Upper lobe of left lung (tissue), 6 donors: ENCODE data around the gene TMEM176B. TPM values are rescaled to one million over a fixed set of nuclear protein-coding genes. Genes with fewer than 3 reads are reported as not detected.
"Not testable (repeated sequence)": the region's sequence is repeated elsewhere in the genome, so short reads cannot be mapped to it uniquely, and the experiment has no call there.

Experiments
- ATAC-seq, 2 donors: fragments of 200-7000 bp; cut with Tn5 transposase; one replicate each; pipeline ENCODE4 v1.9.1; 2022; ENCODE audit warnings: mild to moderate bottlenecking in 2 of 2, moderate library complexity in 2 of 2; ENCODE audit not compliant: low FRiP score in 2 of 2
- DNase-seq, 2 donors: peaks; one replicate each; pipeline ENCODE4 v3.0.0-alpha.2; 2019 to 2020
- H3K27ac ChIP-seq, 4 donors: fragments of 200-600 bp; sonication (generic); one replicate each; pipeline ENCODE4 v1.5.1; 2016 to 2019
- H3K27me3 ChIP-seq, 4 donors: fragments of 200-600 bp; sonication (generic); one replicate each; pipeline ENCODE4 v1.5.1; 2017 to 2019
- H3K36me3 ChIP-seq, 4 donors: fragments of 200-600 bp; sonication (generic); one replicate each; pipeline ENCODE4 v1.5.1; 2016 to 2019
- H3K4me1 ChIP-seq, 4 donors: fragments of 200-600 bp; sonication (generic); one replicate each; pipeline ENCODE4 v1.5.1; 2018 to 2019
- H3K4me3 ChIP-seq, 4 donors: fragments of 200-600 bp; sonication (generic); one replicate each; pipeline ENCODE4 v1.5.1; 2017 to 2019; ENCODE audit warnings: mild to moderate bottlenecking in 2 of 4, moderate library complexity in 1 of 4
- H3K9me3 ChIP-seq, 4 donors: fragments of 200-600 bp; sonication (generic); one replicate each; pipeline ENCODE4 v1.5.1; 2018 to 2019
- EP300 ChIP-seq, 4 donors: sonication (generic); formaldehyde crosslinking; IDR thresholded peaks; one replicate each; pipeline ENCODE4 v1.5.1; 2017; ENCODE audit warnings: antibody characterized with exemption in 4 of 4, control low read depth in 2 of 4
- POLR2A ChIP-seq, 4 donors: fragments of 450-650 bp; IDR thresholded peaks; one replicate each; pipeline ENCODE4 v1.5.1; 2016 to 2017; ENCODE audit warnings: antibody characterized with exemption in 4 of 4, mild to moderate bottlenecking in 2 of 4
- POLR2AphosphoS5 ChIP-seq, 2 donors: sonication (generic); formaldehyde crosslinking; IDR thresholded peaks; one replicate each; pipeline ENCODE4 v1.5.1; 2017; ENCODE audit warnings: antibody characterized with exemption in 2 of 2
- WGBS, 2 donors: methylation state at CpG; one replicate each; pipeline ENCODE4 v1.1.5; 2017 to 2018; 5-methylcytosine and 5-hydroxymethylcytosine counted together
- total RNA-seq, 6 donors: library from RNA; depleted of rRNA in 4 of 6; stranded (reverse); fragments of >200 nt in 4 of 6; gene quantifications; one replicate each; pipeline versions ENCODE4 v1.1.0 to v1.2.1, GENCODE V29; 2016 to 2021
- TF ChIP-seq, protein P1 (sequence below), 6 experiments: fragments of 450-650 bp in 4 of 6; fragments of 200-600 bp in 2 of 6; sonication (generic) in 2 of 6; IDR thresholded peaks; one replicate each; pipeline ENCODE4 v1.5.1; 2016 to 2019; ENCODE audit warnings: antibody characterized with exemption in 6 of 6
- donor health status: DM: no; HTN: no; CAD: no; lungs with moderate emphysema.
- donor health status: DM: no; HTN: yes; CAD: no; lungs with severe emphysema.

The TMEM176B gene
- total RNA-seq, 6 donors from 2014 or later: 10.5 to 82.8 (median 27.4) TPM

DNA sequence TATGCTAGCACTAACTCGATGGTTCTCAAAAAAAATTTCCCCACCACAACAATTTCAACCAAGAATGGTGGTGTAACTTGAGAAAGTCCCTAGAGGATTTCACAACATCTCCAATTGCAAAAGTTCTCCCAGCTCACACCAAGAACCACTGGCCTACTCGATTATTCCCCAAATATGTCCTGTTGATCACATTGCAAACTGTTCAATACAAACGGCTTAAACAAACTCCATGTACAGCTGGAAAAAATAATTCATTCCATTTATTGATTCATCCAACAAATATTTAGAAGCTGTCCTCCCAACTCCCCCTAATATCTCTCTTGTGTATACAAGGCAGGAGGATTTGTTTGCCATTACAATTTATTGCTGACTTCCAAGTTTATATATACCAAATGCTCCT lies 19.1 kb downstream of the TMEM176B start:
- ATAC-seq (peak in 1 of 2 donors; percentile 55), DNase-seq (no peak)
- 16 to 29% methylated on average over 3 of the region's 3 CpGs for WGBS, 2 donors
- no peak overlapping the region for H3K4me3 ChIP-seq
- H3K36me3 ChIP-seq: no peaks in the 10 kb centered on the region
- no peak overlapping the region for H3K27ac ChIP-seq
- H3K4me1 ChIP-seq: peaks cover 2 to 27% (median 22%) of the 10 kb centered on the region in 4 donors
- no peaks in the 10 kb centered on the region for H3K9me3 ChIP-seq
- no peak for TF ChIP-seq EP300 (IDR thresholded peaks at IDR 0.05)
- TF ChIP-seq POLR2AphosphoS5 (IDR thresholded peaks at IDR 0.05): no peak
- TF ChIP-seq POLR2A (IDR thresholded peaks at IDR 0.05): no peak
- TF ChIP-seq, protein P1, sequence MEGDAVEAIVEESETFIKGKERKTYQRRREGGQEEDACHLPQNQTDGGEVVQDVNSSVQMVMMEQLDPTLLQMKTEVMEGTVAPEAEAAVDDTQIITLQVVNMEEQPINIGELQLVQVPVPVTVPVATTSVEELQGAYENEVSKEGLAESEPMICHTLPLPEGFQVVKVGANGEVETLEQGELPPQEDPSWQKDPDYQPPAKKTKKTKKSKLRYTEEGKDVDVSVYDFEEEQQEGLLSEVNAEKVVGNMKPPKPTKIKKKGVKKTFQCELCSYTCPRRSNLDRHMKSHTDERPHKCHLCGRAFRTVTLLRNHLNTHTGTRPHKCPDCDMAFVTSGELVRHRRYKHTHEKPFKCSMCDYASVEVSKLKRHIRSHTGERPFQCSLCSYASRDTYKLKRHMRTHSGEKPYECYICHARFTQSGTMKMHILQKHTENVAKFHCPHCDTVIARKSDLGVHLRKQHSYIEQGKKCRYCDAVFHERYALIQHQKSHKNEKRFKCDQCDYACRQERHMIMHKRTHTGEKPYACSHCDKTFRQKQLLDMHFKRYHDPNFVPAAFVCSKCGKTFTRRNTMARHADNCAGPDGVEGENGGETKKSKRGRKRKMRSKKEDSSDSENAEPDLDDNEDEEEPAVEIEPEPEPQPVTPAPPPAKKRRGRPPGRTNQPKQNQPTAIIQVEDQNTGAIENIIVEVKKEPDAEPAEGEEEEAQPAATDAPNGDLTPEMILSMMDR (IDR thresholded peaks at IDR 0.05): no peak
- no peaks in the 10 kb centered on the region for H3K27me3 ChIP-seq

DNA sequence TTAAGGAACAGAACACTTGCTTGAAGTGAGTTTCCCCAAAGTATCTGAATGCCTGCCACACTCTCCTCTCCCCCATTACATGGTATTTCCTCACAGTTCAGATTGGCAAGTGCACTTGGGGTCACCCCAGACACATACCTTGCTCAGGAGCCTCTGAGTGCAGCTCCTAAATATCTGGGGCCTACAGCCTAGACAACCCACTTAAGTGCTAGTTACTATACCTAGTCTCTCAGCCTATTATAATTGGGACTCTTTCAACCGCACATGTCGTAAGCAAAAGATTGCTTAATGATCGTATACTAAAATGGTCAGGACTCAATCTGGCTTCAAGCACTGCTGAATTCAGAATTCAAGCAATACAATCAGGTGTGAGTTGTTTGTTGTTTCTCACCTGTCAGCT lies 19.9 kb downstream of the TMEM176B start:
- H3K27me3 ChIP-seq: no peaks in the 10 kb centered on the region
- H3K36me3 ChIP-seq: no peaks in the 10 kb centered on the region
- peak; percentile 4 to 24 for ATAC-seq
- H3K9me3 ChIP-seq: no peaks in the 10 kb centered on the region
- TF ChIP-seq POLR2A (IDR thresholded peaks at IDR 0.05) (no peak), EP300 (IDR thresholded peaks at IDR 0.05) (no peak), POLR2AphosphoS5 (IDR thresholded peaks at IDR 0.05) (no peak)
- TF ChIP-seq, protein P1 (IDR thresholded peaks at IDR 0.05): no peak
- WGBS, 2 donors: 43 to 51% methylated on average over 3 of the region's 3 CpGs
- H3K4me1 ChIP-seq: peaks cover under 1 to 22% (median 21%) of the 10 kb centered on the region in 4 donors
- H3K27ac ChIP-seq: peak overlapping the region in 1 of 4 donors; percentile 44
- H3K4me3 ChIP-seq: no peak overlapping the region
- DNase-seq: no peak

DNA sequence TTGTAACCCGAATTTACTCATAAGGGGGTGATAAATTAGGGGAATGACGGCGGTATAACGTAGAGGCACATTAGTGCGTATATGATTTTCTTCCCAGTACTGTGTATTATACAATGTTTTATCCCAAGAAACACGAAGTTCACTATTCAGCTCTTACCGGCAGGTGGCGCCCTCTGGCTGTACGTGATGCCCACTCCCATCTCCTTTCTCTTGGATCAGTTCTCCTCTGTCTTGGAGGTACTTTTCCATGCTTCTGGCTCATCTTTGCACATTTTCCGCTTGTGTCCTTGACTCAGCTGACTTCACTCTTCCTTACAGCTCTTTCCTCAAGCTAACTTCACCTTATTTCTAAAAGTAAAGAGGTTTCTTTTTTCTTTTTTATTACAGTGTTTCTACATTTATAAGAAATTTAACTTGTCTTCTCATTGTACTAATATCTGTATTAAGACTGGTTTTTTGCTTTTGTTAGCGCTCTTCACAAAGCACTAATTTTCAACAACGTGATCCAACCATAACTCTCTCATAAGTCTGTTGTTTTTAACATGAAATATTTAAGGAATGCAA lies 21.3 kb downstream of the TMEM176B start:
- H3K9me3 ChIP-seq: peaks cover 0 to 5% (median 2%) of the 10 kb centered on the region in 4 donors
- peak; percentile 86 to 95 for ATAC-seq
- DNase-seq: peak in 1 of 2 donors; percentile 83
- H3K4me1 ChIP-seq: peaks cover 0 to 15% (median 11%) of the 10 kb centered on the region in 4 donors
- TF ChIP-seq POLR2A (IDR thresholded peaks at IDR 0.05) (no peak), EP300 (IDR thresholded peaks at IDR 0.05) (no peak)
- TF ChIP-seq, protein P1 (IDR thresholded peaks at IDR 0.05): peak; percentile 69 to 87 (median 76)
- no peaks in the 10 kb centered on the region for H3K27me3 ChIP-seq
- no peak overlapping the region for H3K4me3 ChIP-seq
- WGBS, 2 donors: 9 to 10% methylated on average over 12 of the region's 12 CpGs
- H3K36me3 ChIP-seq: no peaks in the 10 kb centered on the region
- no peak overlapping the region for H3K27ac ChIP-seq

DNA sequence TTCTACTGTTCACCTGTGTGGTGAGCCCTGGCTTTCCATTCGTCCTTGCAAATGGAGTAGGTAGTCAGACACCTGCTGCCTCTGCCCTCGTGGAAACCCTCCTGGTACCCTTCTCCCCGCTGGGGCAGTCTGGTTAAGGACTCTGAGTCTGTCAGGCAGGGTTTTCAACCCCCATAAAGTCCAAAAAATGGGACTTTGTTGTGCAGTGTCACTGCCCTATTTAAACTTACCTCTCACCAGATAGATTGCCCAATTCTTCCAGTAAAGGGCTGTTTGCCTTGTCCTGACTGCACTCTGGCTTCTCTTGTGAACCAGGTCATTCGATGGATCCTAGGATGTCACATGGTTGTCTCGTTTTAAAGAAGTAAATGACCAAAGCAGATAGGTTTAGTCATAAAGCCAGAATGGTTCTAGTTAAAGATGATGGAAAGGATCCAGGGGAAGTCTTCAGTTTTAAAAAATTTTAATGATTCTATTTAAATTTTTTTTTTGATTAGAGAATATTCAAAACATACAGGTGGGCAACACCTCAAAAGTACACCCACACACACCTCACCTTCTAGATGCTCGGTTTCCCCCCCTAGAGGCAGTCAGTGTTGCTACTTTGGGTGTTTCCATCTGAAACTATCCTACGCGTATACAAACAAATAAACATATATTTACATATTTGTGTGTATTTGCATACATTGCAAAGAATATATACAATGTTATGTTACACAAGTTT lies 22.0 kb downstream of the TMEM176B start:
- peaks cover 0 to 7% (median 2%) of the 10 kb centered on the region in 4 donors for H3K9me3 ChIP-seq
- peaks cover 0 to 15% (median 11%) of the 10 kb centered on the region in 4 donors for H3K4me1 ChIP-seq
- ATAC-seq (no peak), DNase-seq (no peak)
- no peak overlapping the region for H3K4me3 ChIP-seq
- H3K36me3 ChIP-seq: no peaks in the 10 kb centered on the region
- TF ChIP-seq POLR2A (IDR thresholded peaks at IDR 0.05) (no peak), POLR2AphosphoS5 (IDR thresholded peaks at IDR 0.05) (no peak), EP300 (IDR thresholded peaks at IDR 0.05) (no peak)
- TF ChIP-seq, protein P1 (IDR thresholded peaks at IDR 0.05): no peak
- 56 to 59% methylated on average over 8 of the region's 8 CpGs for WGBS, 2 donors
- no peak overlapping the region for H3K27ac ChIP-seq
- no peaks in the 10 kb centered on the region for H3K27me3 ChIP-seq

DNA sequence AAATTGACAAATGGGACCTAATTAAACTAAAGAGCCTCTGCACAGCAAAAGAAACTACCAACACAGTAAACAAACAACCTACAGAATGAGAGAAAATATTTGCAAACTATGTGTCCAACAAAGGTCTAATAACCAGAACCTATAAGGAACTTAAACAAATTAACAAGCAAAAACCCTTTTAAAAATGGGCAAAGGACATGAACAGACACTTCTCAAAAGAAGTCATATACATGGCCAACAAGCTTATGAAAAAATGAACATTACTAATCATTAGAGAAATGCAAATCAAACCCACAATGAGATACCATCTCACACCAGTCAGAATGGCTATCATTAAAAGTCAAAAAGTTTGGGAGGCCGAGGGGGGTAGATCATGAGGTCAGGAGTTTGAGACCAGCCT lies 26.0 kb downstream of the TMEM176B start:
- not testable (repeated sequence) for H3K27ac ChIP-seq, H3K27me3 ChIP-seq, H3K4me1 ChIP-seq, DNase-seq, H3K4me3 ChIP-seq, H3K9me3 ChIP-seq, H3K36me3 ChIP-seq, ATAC-seq
- WGBS, 2 donors: 87 to 92% methylated on average over 1 of the region's 1 CpG
